Inflammatory macrophage (primary cell): Measurements from ENCODE around the gene NDUFB2.
"Not testable (repeated sequence)": the region's sequence is repeated elsewhere in the genome, so short reads cannot be mapped to it uniquely, and the experiment has no call there.

Source experiments
- DNase-seq, 2 donors: peaks; one replicate each; pipeline ENCODE4 v3.0.0-alpha.2; 2020 to 2022

The NDUFB2 gene

DNA sequence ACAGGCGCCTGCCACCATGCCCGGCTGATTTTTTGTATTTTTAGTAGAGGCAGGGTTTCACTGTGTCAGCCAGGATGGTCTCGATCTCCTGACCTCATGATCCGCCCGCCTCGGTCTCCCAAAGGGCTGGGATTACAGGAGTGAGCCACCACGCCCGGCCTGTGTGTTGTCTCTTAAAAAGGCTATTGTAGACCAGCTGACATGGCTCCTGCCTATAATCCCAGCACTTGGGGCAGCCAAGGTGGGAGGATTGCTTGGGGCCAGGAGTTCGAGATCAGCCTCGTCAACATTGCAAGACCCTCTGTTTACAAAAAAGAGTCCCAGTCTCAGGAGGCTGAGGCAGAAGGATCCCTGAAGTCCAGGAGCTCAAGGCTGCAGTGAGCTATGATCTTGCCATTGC, 2.7 kb upstream of the NDUFB2 start:
- DNase-seq = not testable (repeated sequence)

GRCh38 chr7:140694592-140694991, 1.9 kb upstream of the NDUFB2 start:
- no peak for DNase-seq

- DNase-seq = no peak
These were observed 1.1 kb upstream of the NDUFB2 start for GRCh38 chr7:140695381-140695780.

GRCh38 chr7:140696024-140696679, 356 bp upstream of the NDUFB2 start:
- peak; percentile 94 for DNase-seq

- no peak for DNase-seq
These were observed 1.1 kb downstream of the NDUFB2 start for GRCh38 chr7:140697447-140698143.

- DNase-seq = no peak
These were observed 2.0 kb downstream of the NDUFB2 start for GRCh38 chr7:140698477-140698876.

- no peak for DNase-seq
These were observed 6.3 kb downstream of the NDUFB2 start for GRCh38 chr7:140702774-140703173.

DNA sequence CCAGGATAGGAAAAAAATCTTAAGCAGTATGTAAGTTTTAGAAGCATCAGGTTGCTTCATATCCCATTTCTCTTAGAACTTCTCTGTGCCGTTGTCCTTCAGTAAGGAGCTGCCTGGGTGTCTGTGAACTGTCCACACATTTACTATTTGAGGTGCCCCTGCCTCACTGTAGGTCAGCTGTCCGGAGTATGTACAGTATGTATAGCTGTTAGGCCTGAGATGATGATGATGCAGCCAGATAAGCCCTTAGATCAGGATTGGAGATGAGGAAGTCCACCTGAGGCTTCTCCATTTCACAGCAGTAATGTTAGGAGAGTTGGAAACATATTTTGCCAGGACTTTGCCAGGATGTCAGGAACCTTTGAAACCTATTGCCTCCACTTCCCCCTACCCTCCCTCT, 7.7 kb downstream of the NDUFB2 start:
- no peak for DNase-seq

GRCh38 chr7:140707132-140707531, 10.6 kb downstream of the NDUFB2 start:
- no peak for DNase-seq

- DNase-seq = not testable (repeated sequence)
These were observed 12.3 kb downstream of the NDUFB2 start for GRCh38 chr7:140708764-140709163.

DNA sequence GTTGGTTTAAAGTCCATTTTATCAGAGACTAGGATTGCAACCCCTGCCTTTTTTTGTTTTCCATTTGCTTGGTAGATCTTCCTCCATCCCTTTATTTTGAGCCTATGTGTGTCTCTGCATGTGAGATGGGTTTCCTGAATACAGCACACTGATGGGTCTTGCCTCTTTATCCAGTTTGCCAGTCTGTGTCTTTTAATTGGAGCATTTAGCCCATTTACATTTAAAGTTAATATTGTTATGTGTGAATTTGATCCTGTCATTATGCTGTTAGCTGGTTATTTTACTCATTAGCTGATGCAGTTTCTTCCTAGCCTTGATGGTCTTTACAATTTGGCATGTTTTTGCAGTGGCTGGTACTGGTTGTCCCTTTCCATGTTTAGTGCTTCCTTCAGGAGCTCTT, 15.9 kb downstream of the NDUFB2 start:
- DNase-seq = not testable (repeated sequence)

DNA sequence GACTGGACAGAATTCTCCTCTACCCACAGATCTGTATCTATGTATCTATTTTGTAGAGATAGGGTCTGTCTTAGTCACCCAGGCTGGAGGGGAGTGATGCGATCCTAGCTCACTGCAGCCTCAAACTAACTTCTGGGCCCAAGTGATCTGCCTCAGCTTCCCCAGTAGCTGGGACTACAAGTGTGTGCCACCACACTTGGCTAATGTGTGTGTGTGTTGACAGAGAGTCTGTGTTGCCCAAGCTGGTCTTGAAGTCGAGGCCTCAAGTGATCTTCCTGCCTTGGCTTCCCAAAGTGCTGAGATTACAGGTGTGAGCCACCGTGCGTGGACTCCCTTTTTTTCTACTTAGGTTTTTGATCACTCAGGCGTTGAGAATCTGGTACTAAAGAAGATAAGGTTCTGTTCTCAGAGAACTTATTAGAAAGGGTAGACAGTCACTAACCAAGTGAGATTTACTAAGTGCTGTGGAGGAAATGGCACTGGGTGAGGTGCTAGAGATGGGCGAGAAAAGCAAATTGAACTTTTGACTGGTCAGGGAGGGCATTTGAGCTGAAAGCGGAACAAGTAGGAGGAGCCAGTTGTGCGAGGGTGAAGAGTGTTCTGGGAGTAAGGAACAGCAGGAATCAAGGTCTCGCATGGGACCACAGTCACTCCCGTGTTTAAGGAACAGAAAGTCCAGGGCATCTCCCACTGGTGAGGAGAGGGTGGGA, 18.0 kb downstream of the NDUFB2 start:
- no peak for DNase-seq

DNA sequence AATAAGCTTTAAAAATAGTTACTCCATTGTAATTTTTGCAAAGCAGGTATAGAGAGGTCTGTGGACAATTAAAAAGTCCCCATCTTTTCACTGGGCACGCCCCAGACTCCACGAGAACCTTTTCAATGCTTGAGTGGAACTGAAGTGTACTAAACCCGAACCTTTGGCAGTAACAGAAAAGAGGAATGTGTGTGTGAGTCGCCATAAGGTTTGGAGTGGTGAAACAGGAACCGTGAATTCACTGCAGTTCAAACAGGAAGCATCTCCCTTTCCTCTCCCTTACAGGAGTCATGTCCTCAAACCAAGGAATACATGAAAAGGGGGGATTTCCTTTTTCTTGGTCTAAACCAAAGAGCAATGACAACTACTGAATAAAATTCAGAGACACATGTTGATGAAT, 23.2 kb downstream of the NDUFB2 start:
- DNase-seq = peak; percentile 42 to 45

- no peak for DNase-seq
These were observed 25.7 kb downstream of the NDUFB2 start for GRCh38 chr7:140722254-140722653.

- DNase-seq = no peak
These were observed 26.5 kb downstream of the NDUFB2 start for GRCh38 chr7:140723006-140723405.

DNA sequence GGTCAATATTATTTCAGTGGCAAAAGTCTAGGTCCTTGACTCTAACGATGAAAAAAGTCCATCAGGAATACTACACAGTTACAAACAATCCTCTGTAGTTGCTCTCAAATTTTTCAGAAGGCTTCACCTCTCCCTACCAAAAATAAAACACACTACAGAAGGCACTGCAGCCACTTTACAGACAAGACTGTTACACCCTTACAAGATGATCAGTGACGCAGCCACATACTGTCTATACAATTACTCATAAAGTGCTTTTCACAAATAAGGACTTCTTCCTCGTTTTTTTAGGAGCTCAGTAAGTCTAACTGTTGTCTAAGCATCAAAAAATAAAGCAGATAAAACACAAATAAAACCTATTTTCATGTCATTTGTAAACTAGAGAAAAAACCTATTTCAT, 27.1 kb downstream of the NDUFB2 start:
- DNase-seq = no peak

GRCh38 chr7:140724706-140725105, 28.2 kb downstream of the NDUFB2 start:
- no peak for DNase-seq

- peak; percentile 4 to 11 for DNase-seq
These were observed 29.8 kb downstream of the NDUFB2 start for GRCh38 chr7:140726281-140726680.

DNA sequence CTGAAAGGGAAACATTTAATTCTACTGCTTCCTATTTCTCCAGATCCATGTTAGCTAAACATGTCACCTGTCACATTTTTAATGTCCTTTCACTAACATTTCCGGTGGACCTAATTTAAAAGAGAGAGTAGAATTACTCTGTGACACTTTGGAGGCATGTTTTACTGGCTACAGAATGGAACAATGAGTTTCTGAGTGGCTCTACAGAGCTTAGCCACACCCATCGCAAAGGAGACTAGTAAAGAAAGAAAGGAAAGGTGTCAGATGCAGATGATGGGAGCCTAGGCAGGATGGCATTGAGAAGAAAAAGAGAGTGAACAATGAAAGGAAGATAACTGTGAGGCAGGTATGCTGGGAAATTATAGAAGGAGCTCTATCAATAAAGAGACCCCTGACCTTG, 35.9 kb downstream of the NDUFB2 start:
- DNase-seq = no peak

- no peak for DNase-seq
These were observed 37.6 kb downstream of the NDUFB2 start for GRCh38 chr7:140734096-140734495.

GRCh38 chr7:140734729-140735128, 38.2 kb downstream of the NDUFB2 start:
- DNase-seq = no peak

DNA sequence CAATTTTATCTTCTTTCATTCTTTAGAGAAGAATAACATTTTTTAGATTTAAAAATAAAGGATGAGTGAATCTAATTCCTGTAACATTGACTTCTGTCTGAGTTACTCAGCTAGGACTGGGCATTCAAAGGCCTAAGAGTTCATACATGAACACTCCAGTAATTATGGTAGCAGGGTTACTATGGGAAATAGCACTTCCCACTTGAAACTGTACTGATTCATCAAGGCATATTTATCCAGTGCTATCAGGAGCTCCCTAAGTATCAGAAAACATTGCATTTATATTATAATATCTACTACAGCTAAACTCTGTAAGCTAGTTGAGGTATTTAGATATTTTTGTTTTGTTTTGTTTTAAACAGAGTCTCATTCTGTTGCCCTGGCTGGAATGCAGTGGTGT, 41.8 kb downstream of the NDUFB2 start:
- no peak for DNase-seq

DNA sequence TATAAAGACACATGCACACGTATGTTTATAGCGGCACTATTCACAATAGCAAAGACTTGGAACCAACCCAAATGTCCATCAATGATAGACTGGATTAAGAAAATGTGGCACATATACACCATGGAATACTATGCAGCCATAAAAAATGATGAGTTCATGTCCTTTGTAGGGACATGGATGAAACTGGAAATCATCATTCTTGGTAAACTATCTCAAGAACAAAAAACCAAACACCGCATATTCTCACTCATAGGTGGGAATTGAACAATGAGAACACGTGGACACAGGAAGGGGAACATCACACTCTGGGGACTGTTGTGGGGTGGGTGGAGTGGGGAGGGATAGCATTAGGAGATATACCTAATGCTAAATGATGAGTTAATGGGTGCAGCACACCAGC, 46.7 kb downstream of the NDUFB2 start:
- not testable (repeated sequence) for DNase-seq

- no peak for DNase-seq
These were observed 47.5 kb downstream of the NDUFB2 start for GRCh38 chr7:140744005-140744404.
